Measurements from ENCODE around the gene USP22.

The USP22 gene

DNA sequence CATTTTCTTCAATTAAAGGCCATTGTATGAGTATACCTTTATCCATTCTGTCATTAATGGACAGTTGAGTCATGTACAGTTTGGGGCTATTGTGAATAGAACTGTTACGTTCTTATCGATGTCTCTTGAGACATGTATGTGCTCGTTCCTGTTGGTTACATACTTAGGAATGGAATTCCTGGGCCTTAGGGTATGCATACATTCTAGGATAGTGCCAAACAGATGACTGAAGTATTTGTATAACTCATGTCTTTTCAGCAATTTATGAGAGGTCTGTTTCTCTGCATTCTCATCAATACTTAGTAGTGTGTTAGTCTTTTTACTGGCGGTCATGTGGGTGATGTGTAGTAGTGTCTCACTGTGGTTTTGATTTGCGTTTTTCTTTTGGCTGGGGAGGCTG lies 81.2 kb downstream of the USP22 start:
- Histone ChIP-seq H3K4me1 (ENCODE audit: control insufficient read depth in 2 of 2, insufficient read depth in 1 of 2, low read depth in 1 of 2, low read length in 2 of 2) (peaks cover 0 to 2% of the 10 kb centered on the region in 2 donors), H4K8ac (ENCODE audit: low read depth, low read length) (no peak overlapping the region), H3K79me1 (ENCODE audit: low read depth, low read length) (no peaks in the 10 kb centered on the region), H2BK120ac (ENCODE audit: low read depth, low read length) (no peak overlapping the region), H3K9ac (ENCODE audit: low read depth, low read length, poor library complexity) (no peak overlapping the region), H3K4me2 (ENCODE audit: insufficient read depth, low read length, poor library complexity, severe bottlenecking) (no peak overlapping the region), H3K9me3 (replicated peaks in 1 of 2; ENCODE audit: control insufficient read depth in 2 of 2, insufficient read depth in 1 of 2, low read depth in 1 of 2, low read length in 2 of 2) (peaks cover 0 to 2% of the 10 kb centered on the region in 2 donors), H3K36me3 (replicated peaks in 1 of 2; ENCODE audit: control insufficient read depth in 2 of 2, insufficient read depth in 2 of 2, low read length in 2 of 2) (peaks cover 14 to 97% of the 10 kb centered on the region in 2 donors), H2BK5ac (ENCODE audit: low read length) (no peak overlapping the region), H3K18ac (ENCODE audit: low read length) (no peak overlapping the region), H2AK5ac (ENCODE audit: low read depth, low read length) (no peak overlapping the region), H2BK12ac (ENCODE audit: low read length) (no peak overlapping the region), H3K27me3 (ENCODE audit: control insufficient read depth in 3 of 3, insufficient read depth in 3 of 3, low read depth in 1 of 3, low read length in 3 of 3) (no peaks in the 10 kb centered on the region), H3K23ac (ENCODE audit: low read depth, low read length, poor library complexity) (no peak overlapping the region), H3K27ac (replicated peaks; ENCODE audit: low read length) (no peak overlapping the region), H4K91ac (ENCODE audit: low read depth, low read length, poor library complexity) (no peak overlapping the region), H3K4me3 (ENCODE audit: low read length in 2 of 2) (no peak overlapping the region), H2BK15ac (ENCODE audit: low read length) (no peak overlapping the region), H2AFZ (ENCODE audit: low read length) (no peak overlapping the region), H3K4ac (ENCODE audit: low read length) (no peak overlapping the region), H3K14ac (ENCODE audit: low read length) (no peak overlapping the region)
- WGBS, 2 donors (ENCODE audit: extremely low coverage in 2 of 2, insufficient read length in 2 of 2, insufficient replicate concordance in 1 of 2) = no CpG with 5 or more reads among the region's 5 CpGs
- no peak for DNase-seq (ENCODE audit: low spot score)

DNA sequence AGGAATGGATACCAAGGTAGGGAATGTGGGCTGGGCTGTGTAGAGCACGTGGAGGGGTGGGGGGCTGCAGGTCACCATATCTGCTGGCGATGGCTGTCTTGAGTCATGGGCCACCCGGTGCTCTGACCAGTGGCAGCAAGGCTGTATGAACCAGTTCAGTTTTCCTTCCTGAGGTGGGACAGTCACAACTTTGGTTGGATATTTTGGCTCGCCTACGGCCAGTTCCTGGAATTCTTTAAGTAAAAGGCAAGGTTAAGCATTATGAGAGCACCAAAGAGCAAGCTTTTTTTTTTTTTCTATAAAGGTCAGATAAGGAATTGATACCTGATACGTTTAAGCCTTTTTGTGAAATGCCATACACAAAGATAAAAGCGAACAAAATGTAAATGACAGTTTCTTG lies 81.9 kb downstream of the USP22 start:
- H3K23ac ChIP-seq (ENCODE audit: low read depth, low read length, poor library complexity) = no peak overlapping the region
- no peak overlapping the region for H2BK15ac ChIP-seq (ENCODE audit: low read length)
- H2AFZ ChIP-seq (ENCODE audit: low read length) = no peak overlapping the region
- peaks cover 0 to 2% of the 10 kb centered on the region in 2 donors for H3K4me1 ChIP-seq (ENCODE audit: control insufficient read depth in 2 of 2, insufficient read depth in 1 of 2, low read depth in 1 of 2, low read length in 2 of 2)
- no peak for DNase-seq (ENCODE audit: low spot score)
- no peak overlapping the region for H2BK120ac ChIP-seq (ENCODE audit: low read depth, low read length)
- no peak overlapping the region for H3K4ac ChIP-seq (ENCODE audit: low read length)
- no peak overlapping the region for H3K14ac ChIP-seq (ENCODE audit: low read length)
- H2BK5ac ChIP-seq (ENCODE audit: low read length) = no peak overlapping the region
- no peak overlapping the region for H3K4me3 ChIP-seq (ENCODE audit: low read length in 2 of 2)
- no peak overlapping the region for H3K9ac ChIP-seq (ENCODE audit: low read depth, low read length, poor library complexity)
- peaks cover 0 to 2% of the 10 kb centered on the region in 2 donors for H3K9me3 ChIP-seq (replicated peaks in 1 of 2; ENCODE audit: control insufficient read depth in 2 of 2, insufficient read depth in 1 of 2, low read depth in 1 of 2, low read length in 2 of 2)
- no peak overlapping the region for H2AK5ac ChIP-seq (ENCODE audit: low read depth, low read length)
- H3K27ac ChIP-seq (replicated peaks; ENCODE audit: low read length) = no peak overlapping the region
- no peak overlapping the region for H4K8ac ChIP-seq (ENCODE audit: low read depth, low read length)
- H3K4me2 ChIP-seq (ENCODE audit: insufficient read depth, low read length, poor library complexity, severe bottlenecking) = no peak overlapping the region
- peaks cover 10 to 97% of the 10 kb centered on the region in 2 donors for H3K36me3 ChIP-seq (replicated peaks in 1 of 2; ENCODE audit: control insufficient read depth in 2 of 2, insufficient read depth in 2 of 2, low read length in 2 of 2)
- H2BK12ac ChIP-seq (ENCODE audit: low read length) = no peak overlapping the region
- no peaks in the 10 kb centered on the region for H3K27me3 ChIP-seq (ENCODE audit: control insufficient read depth in 3 of 3, insufficient read depth in 3 of 3, low read depth in 1 of 3, low read length in 3 of 3)
- H3K18ac ChIP-seq (ENCODE audit: low read length) = no peak overlapping the region
- WGBS, 2 donors (ENCODE audit: extremely low coverage in 2 of 2, insufficient read length in 2 of 2, insufficient replicate concordance in 1 of 2) = no CpG with 5 or more reads among the region's 7 CpGs
- no peak overlapping the region for H4K91ac ChIP-seq (ENCODE audit: low read depth, low read length, poor library complexity)
- H3K79me1 ChIP-seq (ENCODE audit: low read depth, low read length) = no peaks in the 10 kb centered on the region

DNA sequence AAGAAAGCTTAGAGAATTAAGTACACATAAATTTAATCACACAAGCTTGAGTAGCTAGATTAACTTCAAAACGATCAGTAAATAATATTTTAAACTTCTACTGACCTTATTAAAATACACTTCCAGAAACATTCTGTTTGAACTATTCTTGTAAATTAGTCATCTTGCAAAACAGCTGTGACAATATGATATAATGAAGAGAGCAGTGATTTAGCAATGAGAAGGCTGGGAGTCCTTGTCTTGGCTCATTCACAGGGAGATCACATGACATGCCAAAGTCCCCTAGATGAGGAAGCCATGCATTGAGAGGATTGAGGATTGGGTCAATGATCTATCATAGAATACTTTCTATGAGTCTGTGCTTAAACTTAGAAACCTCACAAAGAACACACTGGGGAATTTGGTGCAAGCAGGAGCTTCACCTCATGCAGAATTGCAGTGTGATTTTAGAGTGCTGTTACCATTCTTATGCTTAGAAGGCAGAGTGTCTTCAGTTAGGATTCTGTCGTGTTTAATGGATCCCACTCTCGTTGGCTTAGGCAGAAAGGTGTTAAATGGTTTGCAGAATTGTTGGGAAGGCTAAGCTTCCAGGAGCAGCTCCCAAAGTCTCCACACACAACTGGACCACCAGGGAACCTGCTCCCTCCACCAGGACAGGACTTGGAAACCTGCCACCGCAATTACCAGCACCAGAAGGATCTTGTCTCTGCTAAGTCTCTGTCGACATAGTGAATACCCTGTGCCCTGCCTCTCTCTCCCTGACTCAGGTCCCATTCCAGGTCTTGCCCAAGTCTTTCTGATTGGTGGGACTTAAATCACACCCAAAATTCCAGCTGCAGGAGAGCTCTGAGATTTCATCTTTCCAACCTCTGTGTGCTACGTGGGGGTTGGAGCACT lies 87.1 kb downstream of the USP22 start:
- Histone ChIP-seq H3K14ac (ENCODE audit: low read length) (no peak overlapping the region), H3K4me3 (ENCODE audit: low read length in 2 of 2) (no peak overlapping the region), H2AFZ (ENCODE audit: low read length) (no peak overlapping the region), H2AK5ac (ENCODE audit: low read depth, low read length) (no peak overlapping the region), H3K9ac (ENCODE audit: low read depth, low read length, poor library complexity) (no peak overlapping the region), H3K4me1 (ENCODE audit: control insufficient read depth in 2 of 2, insufficient read depth in 1 of 2, low read depth in 1 of 2, low read length in 2 of 2) (peaks cover 0 to under 1% of the 10 kb centered on the region in 2 donors), H3K9me3 (replicated peaks in 1 of 2; ENCODE audit: control insufficient read depth in 2 of 2, insufficient read depth in 1 of 2, low read depth in 1 of 2, low read length in 2 of 2) (peaks cover 0 to 2% of the 10 kb centered on the region in 2 donors), H4K91ac (ENCODE audit: low read depth, low read length, poor library complexity) (no peak overlapping the region), H3K36me3 (replicated peaks in 1 of 2; ENCODE audit: control insufficient read depth in 2 of 2, insufficient read depth in 2 of 2, low read length in 2 of 2) (peaks cover 10 to 83% of the 10 kb centered on the region in 2 donors), H3K4me2 (ENCODE audit: insufficient read depth, low read length, poor library complexity, severe bottlenecking) (no peak overlapping the region), H2BK120ac (ENCODE audit: low read depth, low read length) (no peak overlapping the region), H3K27me3 (ENCODE audit: control insufficient read depth in 3 of 3, insufficient read depth in 3 of 3, low read depth in 1 of 3, low read length in 3 of 3) (no peaks in the 10 kb centered on the region), H3K18ac (ENCODE audit: low read length) (no peak overlapping the region), H3K79me1 (ENCODE audit: low read depth, low read length) (no peaks in the 10 kb centered on the region), H3K27ac (replicated peaks; ENCODE audit: low read length) (no peak overlapping the region), H4K8ac (ENCODE audit: low read depth, low read length) (no peak overlapping the region), H3K4ac (ENCODE audit: low read length) (no peak overlapping the region), H2BK12ac (ENCODE audit: low read length) (no peak overlapping the region), H3K23ac (ENCODE audit: low read depth, low read length, poor library complexity) (no peak overlapping the region), H2BK15ac (ENCODE audit: low read length) (no peak overlapping the region), H2BK5ac (ENCODE audit: low read length) (no peak overlapping the region)
- DNase-seq (ENCODE audit: low spot score) = no peak
- WGBS, 2 donors (ENCODE audit: extremely low coverage in 2 of 2, insufficient read length in 2 of 2, insufficient replicate concordance in 1 of 2) = no CpG with 5 or more reads among the region's 6 CpGs

DNA sequence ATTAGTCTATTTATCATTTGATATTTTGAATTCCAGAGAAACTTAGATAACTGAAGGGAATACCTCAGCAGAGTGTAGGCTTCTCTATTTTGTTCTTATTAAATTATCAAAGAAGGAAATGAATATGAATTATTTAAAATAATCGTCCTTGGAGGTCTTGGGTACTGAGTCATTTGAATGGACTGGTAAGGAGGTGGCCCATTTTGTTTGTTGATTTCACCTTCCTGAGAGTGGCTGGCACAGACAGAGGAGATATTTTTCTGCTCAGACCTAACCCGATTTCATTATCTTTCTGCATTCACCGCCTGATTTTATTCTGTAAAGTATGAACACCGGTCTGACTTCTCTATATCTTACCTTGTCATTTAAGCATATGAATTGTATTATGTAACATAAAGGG lies 88.0 kb downstream of the USP22 start:
- Histone ChIP-seq H4K91ac (ENCODE audit: low read depth, low read length, poor library complexity) (no peak overlapping the region), H3K36me3 (replicated peaks in 1 of 2; ENCODE audit: control insufficient read depth in 2 of 2, insufficient read depth in 2 of 2, low read length in 2 of 2) (peaks cover 10 to 83% of the 10 kb centered on the region in 2 donors), H3K27ac (replicated peaks; ENCODE audit: low read length) (no peak overlapping the region), H3K4me3 (ENCODE audit: low read length in 2 of 2) (no peak overlapping the region), H3K9me3 (replicated peaks in 1 of 2; ENCODE audit: control insufficient read depth in 2 of 2, insufficient read depth in 1 of 2, low read depth in 1 of 2, low read length in 2 of 2) (peaks cover 0 to 2% of the 10 kb centered on the region in 2 donors), H3K4me2 (ENCODE audit: insufficient read depth, low read length, poor library complexity, severe bottlenecking) (no peak overlapping the region), H3K14ac (ENCODE audit: low read length) (no peak overlapping the region), H2AFZ (ENCODE audit: low read length) (no peak overlapping the region), H3K23ac (ENCODE audit: low read depth, low read length, poor library complexity) (no peak overlapping the region), H3K4me1 (ENCODE audit: control insufficient read depth in 2 of 2, insufficient read depth in 1 of 2, low read depth in 1 of 2, low read length in 2 of 2) (no peaks in the 10 kb centered on the region), H3K27me3 (ENCODE audit: control insufficient read depth in 3 of 3, insufficient read depth in 3 of 3, low read depth in 1 of 3, low read length in 3 of 3) (no peaks in the 10 kb centered on the region), H2AK5ac (ENCODE audit: low read depth, low read length) (no peak overlapping the region), H2BK120ac (ENCODE audit: low read depth, low read length) (no peak overlapping the region), H2BK5ac (ENCODE audit: low read length) (no peak overlapping the region), H2BK15ac (ENCODE audit: low read length) (no peak overlapping the region), H3K9ac (ENCODE audit: low read depth, low read length, poor library complexity) (no peak overlapping the region), H3K18ac (ENCODE audit: low read length) (no peak overlapping the region), H4K8ac (ENCODE audit: low read depth, low read length) (no peak overlapping the region), H2BK12ac (ENCODE audit: low read length) (no peak overlapping the region), H3K79me1 (ENCODE audit: low read depth, low read length) (no peaks in the 10 kb centered on the region), H3K4ac (ENCODE audit: low read length) (no peak overlapping the region)
- DNase-seq (ENCODE audit: low spot score) = no peak
- no CpG with 5 or more reads among the region's 4 CpGs for WGBS, 2 donors (ENCODE audit: extremely low coverage in 2 of 2, insufficient read length in 2 of 2, insufficient replicate concordance in 1 of 2)

Data from neuronal stem cell (in vitro differentiated cells).